NOMO-1 (cell line): ENCODE results near the gene YTHDF2.
"Not testable (repeated sequence)": the region's sequence is repeated elsewhere in the genome, so short reads cannot be mapped to it uniquely, and the experiment has no call there.

Experiments
- DNase-seq, 2 experiments: peaks; one replicate each; lab custom pipeline; 2025; ENCODE audit not compliant: unreplicated experiment in 2 of 2; lab: John Stamatoyannopoulos, UW

YTHDF2 gene

GRCh38 chr1:28736450-28737306, at the start of gene YTHDF2:
Gene YTHDF2 (plus strand): TSS chr1:28736940. CDS start chr1:28737121, 181 bp downstream.
- peak; percentile 95 to 97 for DNase-seq

- DNase-seq: not testable (repeated sequence)
These were observed 45.1 kb upstream of the YTHDF2 start for GRCh38 chr1:28691627-28692026.

GRCh38 chr1:28703629-28704028, 33.1 kb upstream of the YTHDF2 start:
- no peak for DNase-seq

GRCh38 chr1:28716336-28716735, 20.4 kb upstream of the YTHDF2 start:
- DNase-seq: no peak

GRCh38 chr1:28718166-28718565, 18.6 kb upstream of the YTHDF2 start:
- DNase-seq: no peak

GRCh38 chr1:28718586-28719331, 18.0 kb upstream of the YTHDF2 start:
- DNase-seq: no peak

- no peak for DNase-seq
These were observed 17.5 kb upstream of the YTHDF2 start for GRCh38 chr1:28719332-28719619.

GRCh38 chr1:28720376-28720775, 16.4 kb upstream of the YTHDF2 start:
- no peak for DNase-seq

GRCh38 chr1:28721927-28722326, 14.8 kb upstream of the YTHDF2 start:
- not testable (repeated sequence) for DNase-seq

GRCh38 chr1:28725365-28725764, 11.4 kb upstream of the YTHDF2 start:
- not testable (repeated sequence) for DNase-seq

- DNase-seq: no peak
These were observed 735 bp upstream of the YTHDF2 start for GRCh38 chr1:28735961-28736449.

GRCh38 chr1:28737307-28738132, 780 bp downstream of the YTHDF2 start:
- DNase-seq: peak; percentile 43 to 57

GRCh38 chr1:28740118-28740517, 3.4 kb downstream of the YTHDF2 start:
- no peak for DNase-seq

GRCh38 chr1:28744184-28744583, 7.4 kb downstream of the YTHDF2 start:
- DNase-seq: no peak

- no peak for DNase-seq
These were observed 9.0 kb downstream of the YTHDF2 start for GRCh38 chr1:28745653-28746173.

GRCh38 chr1:28750330-28750729, 13.6 kb downstream of the YTHDF2 start:
- DNase-seq: no peak

- not testable (repeated sequence) for DNase-seq
These were observed 14.1 kb downstream of the YTHDF2 start for GRCh38 chr1:28750771-28751294.

GRCh38 chr1:28751315-28752060, 14.7 kb downstream of the YTHDF2 start:
- DNase-seq: no peak

GRCh38 chr1:28755701-28756100, 19.0 kb downstream of the YTHDF2 start:
- no peak for DNase-seq

GRCh38 chr1:28756846-28757245, 20.1 kb downstream of the YTHDF2 start:
- no peak for DNase-seq
